ENCODE measurements around the gene IL9. TPM values are rescaled to one million over a fixed set of nuclear protein-coding genes. Genes with fewer than 3 reads are reported as not detected.

IL9 gene
- total and polyA plus RNA-seq, 2 of the 4 experiments (the other 2 are of a cell fraction): not detected

DNA sequence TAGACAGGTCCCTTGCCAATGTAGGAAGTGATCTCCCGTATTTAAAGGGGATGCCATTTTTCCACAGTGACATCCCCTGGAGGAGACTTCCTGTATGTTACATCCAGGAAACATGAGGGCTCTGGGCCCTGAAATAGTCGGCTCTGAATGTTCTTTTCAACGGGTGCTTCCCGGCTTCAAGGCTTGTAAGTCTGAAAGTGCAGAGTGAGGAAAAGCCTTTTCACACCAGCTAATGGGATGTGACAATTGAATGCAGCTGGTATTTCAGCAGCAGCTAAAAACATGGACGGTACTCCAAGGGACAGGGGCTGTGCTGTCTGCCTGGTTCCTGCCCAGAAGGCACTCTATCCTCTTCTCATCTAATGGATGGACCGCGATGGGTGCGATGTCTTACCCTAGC, 1.4 kb downstream of the IL9 start:
- no peak overlapping the region for H3K23ac ChIP-seq (ENCODE audit: low read depth, low read length)
- no peaks in the 10 kb centered on the region for H4K20me1 ChIP-seq (ENCODE audit: insufficient read depth, low read length)
- H2BK20ac ChIP-seq (ENCODE audit: low read depth, low read length): no peak overlapping the region
- dilution Hi-C loops (cut with HindIII; ENCODE audit: low sequenced_read_pairs, unreplicated experiment): no loop called here
- no peak overlapping the region for H4K5ac ChIP-seq (ENCODE audit: low read depth, low read length)
- DNase-seq (no peak), ATAC-seq (ENCODE audit: low read depth) (no peak)
- H3K14ac ChIP-seq (replicated peaks; ENCODE audit: low read depth, low read length): no peak overlapping the region
- H2BK15ac ChIP-seq (ENCODE audit: low read depth, low read length): no peak overlapping the region
- H2AK5ac ChIP-seq (ENCODE audit: low read depth, low read length): no peak overlapping the region
- ChIA-PET CTCF (interaction anchor here (0.7 kb wide), 1 partner anchor 25 kb away, joined by 3 read pairs; no protein-coding TSS in a partner anchor), POLR2A (ENCODE audit: unreplicated experiment) (no interaction called here)
- H4K91ac ChIP-seq (ENCODE audit: insufficient read depth, low read depth, low read length): no peak overlapping the region
- 100% methylated on average over 2 of the region's 8 CpGs; no CpG with 5 or more reads in 1 of the 2 experiments for WGBS, 2 experiments (ENCODE audit: extremely low coverage in 2 of 2, insufficient read length in 1 of 2)
- H3K18ac ChIP-seq (ENCODE audit: low read depth, low read length): no peak overlapping the region
- BruUV-seq (replicated peaks): no TSS peak
- H3K27ac ChIP-seq (ENCODE audit: insufficient read depth, low read length): no peak overlapping the region
- no peak overlapping the region for H2AFZ ChIP-seq (replicated peaks; ENCODE audit: low read length, poor library complexity)
- H3K9ac ChIP-seq (ENCODE audit: low read depth, low read length): no peak overlapping the region
- no peaks in the 10 kb centered on the region for H3K36me3 ChIP-seq (ENCODE audit: control insufficient read depth, insufficient read depth, low read length)
- no peak for TF ChIP-seq RCOR1 (IDR thresholded peaks at IDR 0.05; ENCODE audit: insufficient replicate concordance, low read length)
- no peak for TF ChIP-seq NFE2L2 (IDR thresholded peaks at IDR 0.05; ENCODE audit: low read depth, low read length)
- TF ChIP-seq CHD1 (IDR thresholded peaks at IDR 0.05; ENCODE audit: low read depth, low read length): no peak
- TF ChIP-seq, protein P1, sequence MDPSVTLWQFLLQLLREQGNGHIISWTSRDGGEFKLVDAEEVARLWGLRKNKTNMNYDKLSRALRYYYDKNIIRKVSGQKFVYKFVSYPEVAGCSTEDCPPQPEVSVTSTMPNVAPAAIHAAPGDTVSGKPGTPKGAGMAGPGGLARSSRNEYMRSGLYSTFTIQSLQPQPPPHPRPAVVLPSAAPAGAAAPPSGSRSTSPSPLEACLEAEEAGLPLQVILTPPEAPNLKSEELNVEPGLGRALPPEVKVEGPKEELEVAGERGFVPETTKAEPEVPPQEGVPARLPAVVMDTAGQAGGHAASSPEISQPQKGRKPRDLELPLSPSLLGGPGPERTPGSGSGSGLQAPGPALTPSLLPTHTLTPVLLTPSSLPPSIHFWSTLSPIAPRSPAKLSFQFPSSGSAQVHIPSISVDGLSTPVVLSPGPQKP (IDR thresholded peaks at IDR 0.05; ENCODE audit: borderline replicate concordance, low read depth, low read length): no peak
- no peak for TF ChIP-seq SMC3 (IDR thresholded peaks at IDR 0.05; ENCODE audit: low read depth, low read length)
- no peak for TF ChIP-seq RAD21 (IDR thresholded peaks at IDR 0.05; ENCODE audit: low read length)
- H3K9me1 ChIP-seq (ENCODE audit: insufficient read depth, low read length): no peaks in the 10 kb centered on the region
- H2AK9ac ChIP-seq (replicated peaks; ENCODE audit: low read depth, low read length, poor library complexity): no peak overlapping the region
- no peak overlapping the region for H2BK120ac ChIP-seq (ENCODE audit: low read depth, low read length)
- H3K79me1 ChIP-seq (ENCODE audit: low read depth in 1 of 2, low read length in 2 of 2): no peaks in the 10 kb centered on the region
- no peak overlapping the region for H3K4me3 ChIP-seq (ENCODE audit: insufficient read depth, low read depth, low read length)
- no peak overlapping the region for H3K56ac ChIP-seq (ENCODE audit: extremely low read depth, insufficient read depth, low read length)
- no peak overlapping the region for H3K4me2 ChIP-seq (ENCODE audit: low read depth, low read length)
- intact Hi-C loops (cut with micrococcal nuclease): no loop called here
- peaks cover 2% of the 10 kb centered on the region; the same call in 1 of the 2 replicates for H3K9me3 ChIP-seq (ENCODE audit: control insufficient read depth, insufficient read depth, low read length)
- in situ Hi-C loops (cut with MboI; ENCODE audit: low sequenced_read_pairs): no loop called here
- peaks cover 27% of the 10 kb centered on the region for H3K27me3 ChIP-seq (ENCODE audit: control insufficient read depth, insufficient read depth, low read length)
- no peak overlapping the region for H3K4ac ChIP-seq (ENCODE audit: low read depth, low read length)
- no peak overlapping the region for H2BK5ac ChIP-seq (ENCODE audit: low read depth, low read length, poor library complexity, severe bottlenecking)
- no peak overlapping the region for H4K8ac ChIP-seq (ENCODE audit: low read depth in 2 of 2, low read length in 2 of 2)
- H3K4me1 ChIP-seq (ENCODE audit: control insufficient read depth, insufficient read depth, low read length): peaks cover 5% of the 10 kb centered on the region; the same call in 1 of the 2 replicates

Data from IMR-90 (cell line).